Testis (tissue), 2 donors: ENCODE measurements around the gene RAB6B.

Experiments
- CTCF ChIP-seq, 3 experiments: fragments of 450-650 bp in 2 of 3; fragments of 200-600 bp in 1 of 3; sonication (generic) in 1 of 3; IDR thresholded peaks; one replicate each; pipeline ENCODE4 v1.5.1; 2016 to 2019; ENCODE audit warnings: antibody characterized with exemption in 3 of 3, mild to moderate bottlenecking in 2 of 3, moderate library complexity in 1 of 3
- POLR2A ChIP-seq: fragments of 450-650 bp; IDR thresholded peaks from one replicate; pipeline ENCODE4 v1.6.1; 2017; ENCODE audit warnings: antibody characterized with exemption, mild to moderate bottlenecking, moderate library complexity

DNA sequence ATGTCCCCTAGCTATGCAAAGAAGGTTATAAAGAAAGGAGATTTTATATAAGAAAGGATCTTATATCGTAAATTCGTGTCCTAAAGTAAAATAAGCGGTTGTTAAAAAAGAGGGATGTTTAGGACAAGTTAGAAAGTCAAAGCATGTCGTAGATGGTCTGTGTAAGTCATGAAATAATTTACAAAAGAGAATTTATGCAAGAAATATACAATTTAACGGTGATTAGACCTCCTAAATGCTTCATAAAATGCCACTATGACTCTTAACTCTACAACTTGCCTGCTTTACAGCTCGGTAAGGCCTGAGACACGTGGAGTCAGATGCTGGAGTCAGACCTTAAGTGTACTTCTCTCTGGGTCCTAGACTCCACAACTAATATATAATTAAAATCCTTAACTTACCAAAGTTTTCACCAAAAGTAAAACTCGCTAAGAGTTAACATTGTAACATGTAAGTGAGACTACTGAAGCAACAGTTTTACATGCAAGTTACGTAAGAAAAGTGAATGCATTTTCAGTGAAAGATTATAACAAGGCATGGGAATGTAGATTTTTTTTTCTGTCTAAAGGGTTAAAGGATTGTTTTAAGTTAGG lies 103.4 kb downstream of the RAB6B start:
- TF ChIP-seq POLR2A: no peak
- no peak for TF ChIP-seq CTCF (IDR thresholded peaks at IDR 0.05)
